NCI-H2029 (cell line): ENCODE results near the gene MTARC1.

Experiments
- DNase-seq: peaks from one replicate; lab custom pipeline; 2025; lab: John Stamatoyannopoulos, UW

MTARC1 gene

GRCh38 chr1:220806408-220806807 lies 19.7 kb downstream of the MTARC1 start:
- DNase-seq: no peak

- no peak for DNase-seq
Measured at GRCh38 chr1:220807726-220808125, 21.0 kb downstream of the MTARC1 start.

DNA sequence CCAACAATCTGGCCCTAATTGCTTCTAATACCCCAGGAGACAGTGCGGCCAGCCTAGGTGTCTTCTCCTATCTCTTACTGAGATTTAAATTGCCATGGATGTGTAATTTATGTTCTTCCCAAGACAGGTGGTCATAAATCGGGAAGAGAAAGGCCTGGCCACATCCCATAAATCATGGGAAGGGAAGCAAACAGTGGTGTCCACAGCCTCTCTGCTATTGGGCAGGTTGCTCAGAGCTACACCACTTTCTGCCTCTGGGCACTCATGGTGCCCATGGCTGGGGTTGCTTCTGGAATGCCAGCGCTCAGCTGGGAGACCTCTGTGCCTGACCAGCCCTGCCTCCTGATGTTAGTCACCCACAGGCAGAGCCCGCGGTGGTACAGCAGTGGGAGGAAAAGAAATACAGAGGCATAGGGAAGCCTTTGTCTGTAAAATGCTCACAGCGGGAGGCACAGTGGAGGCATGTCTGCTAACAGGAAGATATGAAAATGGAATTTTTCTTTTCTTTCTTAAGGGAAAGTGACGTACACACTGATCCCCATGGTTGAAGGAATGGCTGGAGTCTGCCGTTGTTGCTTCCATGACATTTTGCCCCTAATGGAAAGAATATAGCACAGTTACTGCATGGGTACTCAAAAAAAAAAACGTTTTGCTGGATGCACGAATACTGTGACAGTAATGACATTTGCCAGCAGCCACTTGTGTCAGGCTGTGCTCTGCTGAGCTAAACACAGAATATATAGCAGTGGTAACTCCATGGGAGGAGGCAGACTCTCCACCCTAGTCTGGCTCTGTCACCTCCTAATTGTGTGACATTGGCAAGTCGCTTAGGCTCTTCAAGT lies 21.9 kb downstream of the MTARC1 start:
- no peak for DNase-seq

- DNase-seq: no peak
Measured at GRCh38 chr1:220809187-220809550, 22.5 kb downstream of the MTARC1 start.

DNA sequence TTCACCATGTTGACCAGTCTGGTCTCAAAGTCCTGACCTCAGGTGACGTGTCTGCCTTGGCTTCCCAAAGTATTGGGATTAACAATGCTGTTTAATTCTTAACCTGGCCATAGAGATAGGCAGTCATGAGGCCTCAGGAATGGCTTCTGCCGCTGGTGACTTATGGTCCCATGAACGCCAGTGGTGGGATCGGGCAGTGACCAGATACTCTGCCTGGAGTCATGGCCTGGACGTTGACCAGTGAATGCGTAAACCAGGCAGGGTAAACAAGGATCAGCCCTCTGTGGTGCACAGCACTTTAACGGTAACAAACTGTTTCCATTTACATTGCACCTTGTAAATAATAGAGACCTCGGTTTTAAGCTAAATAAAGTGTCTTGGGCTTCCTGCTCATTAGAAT lies 23.0 kb downstream of the MTARC1 start:
- DNase-seq: no peak

DNA sequence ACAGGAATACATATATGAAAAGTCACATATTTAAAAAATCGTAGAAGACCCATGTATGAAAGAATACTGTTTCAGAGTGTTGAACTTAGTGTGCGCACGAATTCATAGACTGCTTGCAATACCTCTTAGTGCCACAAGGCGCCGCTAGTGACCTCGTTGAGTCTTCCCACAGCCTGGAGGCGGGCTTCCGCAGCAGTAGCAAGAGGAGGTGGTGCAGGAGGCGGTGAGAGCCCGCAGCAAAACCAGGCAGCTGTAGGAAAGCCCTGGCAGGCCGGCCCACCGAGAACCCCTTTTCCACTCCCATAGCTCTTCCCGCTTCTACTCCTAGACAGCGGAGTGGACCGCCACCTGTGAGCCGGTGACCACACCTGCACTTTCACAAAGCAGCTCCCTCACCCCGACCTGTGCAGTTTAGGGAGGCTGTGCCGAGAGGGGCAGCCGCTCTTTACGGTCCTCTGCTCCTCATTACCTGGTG lies 23.5 kb downstream of the MTARC1 start:
- DNase-seq: no peak

GRCh38 chr1:220810963-220811362 lies 24.2 kb downstream of the MTARC1 start:
- DNase-seq: no peak

GRCh38 chr1:220811695-220812094 lies 25.0 kb downstream of the MTARC1 start:
- no peak for DNase-seq

GRCh38 chr1:220812308-220812707 lies 25.6 kb downstream of the MTARC1 start:
- DNase-seq: no peak

GRCh38 chr1:220813013-220813412 lies 26.3 kb downstream of the MTARC1 start:
- no peak for DNase-seq

- no peak for DNase-seq
Measured at GRCh38 chr1:220815409-220815808, 28.7 kb downstream of the MTARC1 start.

- no peak for DNase-seq
Measured at GRCh38 chr1:220817907-220818306, 31.2 kb downstream of the MTARC1 start.

DNA sequence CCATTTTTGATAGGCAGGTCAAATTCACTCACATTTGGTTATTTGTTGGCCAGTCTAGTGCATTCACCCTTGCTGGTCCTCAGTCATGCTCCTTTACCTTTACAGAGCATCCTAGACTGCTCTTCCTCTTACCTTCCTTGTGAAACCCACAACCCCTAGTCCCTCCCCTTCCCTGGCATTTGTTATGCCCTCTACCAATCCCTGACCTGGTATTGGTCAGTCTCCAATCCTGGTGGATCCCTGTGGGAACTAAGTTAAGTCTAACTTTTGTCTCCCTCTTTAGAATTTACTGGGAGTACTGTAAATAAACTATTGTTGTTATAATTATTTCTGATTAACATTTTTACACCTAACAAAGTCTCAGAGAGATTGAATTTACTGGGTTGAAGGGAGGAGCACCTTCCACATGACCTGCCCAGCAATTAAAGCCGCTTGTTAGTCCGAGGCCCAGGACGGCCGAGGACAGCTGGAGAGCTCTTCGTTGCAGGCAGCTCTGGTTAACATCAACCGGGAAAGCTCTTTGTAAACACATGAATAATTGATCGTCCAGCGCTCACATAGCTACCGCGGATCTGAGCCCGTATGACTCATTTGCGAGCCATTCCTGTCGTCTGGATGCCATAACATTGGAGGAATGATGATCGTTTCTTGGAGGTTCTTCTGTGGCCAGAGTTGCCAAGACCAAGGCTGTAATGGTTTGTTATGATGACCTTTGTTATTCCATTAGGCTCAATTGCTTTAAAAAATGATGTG lies 31.9 kb downstream of the MTARC1 start:
- DNase-seq: no peak

DNA sequence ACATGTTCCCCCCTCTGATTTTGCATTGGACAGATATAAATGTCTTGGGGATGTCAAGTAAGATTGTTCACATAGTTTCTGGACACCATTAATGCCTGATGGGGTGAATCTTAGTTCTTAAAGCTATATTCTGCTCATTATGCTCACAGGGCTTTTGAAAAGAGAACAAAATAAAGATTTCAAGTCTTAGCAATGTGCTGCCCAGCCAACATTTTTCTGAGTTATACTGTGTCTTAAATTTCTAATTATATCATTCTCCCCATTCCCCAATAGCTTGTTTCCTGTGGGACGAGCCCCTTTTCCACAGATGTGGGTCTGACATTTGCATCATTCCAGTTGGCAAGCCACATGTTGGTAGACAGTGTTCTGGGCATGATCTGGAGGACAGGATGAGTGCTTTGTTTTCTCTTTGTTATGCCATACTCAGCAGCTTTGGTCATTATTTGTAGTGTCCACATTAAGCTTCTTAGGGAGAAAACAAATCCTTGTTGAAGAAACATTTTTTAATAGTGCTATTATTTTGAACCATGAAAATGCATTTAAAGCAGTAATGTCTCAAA lies 32.8 kb downstream of the MTARC1 start:
- no peak for DNase-seq

DNA sequence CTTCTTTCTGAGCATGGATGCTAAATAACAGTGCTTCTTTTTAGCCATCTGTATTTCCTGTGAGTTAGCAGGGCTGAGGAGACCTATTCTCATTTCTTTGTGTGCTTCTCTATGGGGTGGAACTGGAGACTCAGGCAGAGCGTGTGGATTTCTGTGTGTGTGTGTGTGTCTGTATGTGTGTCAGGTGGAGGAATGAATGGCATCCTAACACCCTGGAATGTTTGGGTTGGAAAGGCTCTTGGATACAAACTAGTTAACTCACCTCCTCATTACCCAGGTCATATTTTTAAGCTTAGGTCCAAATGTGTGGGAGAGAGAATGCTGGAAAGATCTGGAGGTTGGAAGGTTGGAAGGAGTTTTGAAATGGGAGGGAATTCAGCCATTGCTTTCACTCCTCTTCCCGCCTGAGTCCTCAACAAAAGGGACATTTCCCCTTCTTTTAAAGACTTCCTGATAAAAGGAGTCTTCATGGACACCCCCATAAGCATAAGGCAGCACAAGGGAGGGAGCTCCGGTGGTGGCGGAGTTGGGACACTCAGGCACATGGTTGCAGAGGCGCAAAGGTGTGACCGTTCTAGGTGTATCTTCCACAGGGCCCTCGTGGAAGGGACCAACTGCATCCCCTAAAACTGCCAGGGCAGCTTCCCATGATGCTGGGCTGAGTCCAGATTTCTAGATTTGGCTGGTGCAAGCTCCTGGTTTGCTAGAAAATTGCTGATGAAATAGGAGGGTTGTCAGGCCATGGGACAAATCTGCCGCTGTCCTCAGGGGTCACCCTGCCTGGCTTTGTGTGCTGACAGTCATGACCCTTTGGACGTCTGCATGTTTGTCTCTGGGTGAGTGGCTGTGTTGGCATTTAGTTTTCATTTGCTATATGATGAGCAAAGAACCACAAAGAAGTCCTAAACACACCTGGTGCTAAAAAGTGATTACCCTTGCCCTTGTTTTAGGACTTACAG lies 37.6 kb downstream of the MTARC1 start:
- no peak for DNase-seq

DNA sequence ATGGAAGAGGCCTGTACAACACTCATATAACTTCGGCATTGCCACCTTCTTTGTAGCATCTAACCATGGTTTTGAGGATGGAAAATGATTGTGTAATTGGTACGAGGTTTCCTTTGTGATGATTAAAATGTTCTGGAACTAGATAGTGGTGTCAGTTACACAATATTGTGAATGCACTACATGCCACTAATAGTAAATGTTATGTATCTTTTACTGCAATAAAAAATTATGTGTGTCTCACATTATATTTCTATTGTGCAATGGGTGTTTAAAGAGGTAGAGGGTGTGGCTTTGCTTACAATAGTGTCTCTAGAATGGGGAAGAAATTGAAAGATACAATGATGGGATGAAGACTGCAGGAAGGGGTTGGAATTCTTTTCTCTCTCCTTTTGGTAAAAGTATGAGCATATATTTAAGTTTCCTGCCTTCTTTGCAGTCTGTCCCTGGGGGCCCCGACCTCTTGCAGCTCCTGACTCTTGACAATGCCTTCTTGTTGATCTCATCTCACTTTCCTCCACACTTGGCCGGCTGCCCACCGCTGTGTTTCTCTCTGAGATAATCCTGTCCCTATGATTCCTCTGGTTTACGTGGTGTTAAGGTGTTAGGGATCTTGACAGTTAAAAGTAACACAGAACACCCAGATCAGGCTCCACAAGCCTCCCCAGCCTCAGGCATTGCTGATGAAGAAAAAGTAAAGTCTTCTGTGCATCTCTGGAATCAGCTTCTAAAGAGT lies 39.3 kb downstream of the MTARC1 start:
- no peak for DNase-seq

- no peak for DNase-seq
Measured at GRCh38 chr1:220826729-220827128, 40.0 kb downstream of the MTARC1 start.

GRCh38 chr1:220827445-220828178 lies 40.9 kb downstream of the MTARC1 start:
- DNase-seq: no peak

DNA sequence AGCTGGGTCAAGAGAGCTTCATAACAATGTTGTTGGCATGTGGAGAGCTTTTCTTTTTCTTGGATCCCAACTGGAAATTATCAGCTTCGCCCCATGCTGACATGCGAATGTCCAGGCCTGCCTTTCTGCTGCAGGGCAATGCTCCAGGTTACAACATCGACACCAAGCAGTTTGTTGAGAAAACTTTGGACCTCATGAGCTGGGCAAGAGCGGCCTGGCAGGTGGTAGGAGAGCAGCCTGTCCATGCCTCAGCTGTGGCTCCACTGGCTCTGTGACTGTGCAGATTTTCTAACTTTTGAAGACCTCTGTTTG lies 41.4 kb downstream of the MTARC1 start:
- no peak for DNase-seq

- DNase-seq: no peak
Measured at GRCh38 chr1:220828950-220829586, 42.4 kb downstream of the MTARC1 start.
